GM23338 (cell line): Measurements from ENCODE around the gene RPP38.

Experiments used
- CREB1 ChIP-seq: fragments of 250-450 bp; sonication (Bioruptor Pico); IDR thresholded peaks from 2 replicates; pipeline ENCODE4 v1.5.0; 2020; ENCODE audit warnings: low read depth, mild to moderate bottlenecking, moderate library complexity
- EZH2 ChIP-seq: fragments of 200-600 bp; sonication (generic); IDR thresholded peaks from one replicate; pipeline ENCODE4 v1.8.0; 2017; ENCODE audit warnings: antibody characterized with exemption, mild to moderate bottlenecking, low read depth; ENCODE audit not compliant: unreplicated experiment
- EZH2phosphoT487 ChIP-seq: fragments of 200-600 bp; sonication (generic); IDR thresholded peaks from one replicate; pipeline ENCODE4 v1.8.1; 2018; ENCODE audit warnings: antibody characterized with exemption; ENCODE audit not compliant: unreplicated experiment
- TF ChIP-seq, protein P1 (sequence below), 2 experiments: fragments of 200-600 bp in 1 of 2; sonication (generic) in 1 of 2; conservative IDR thresholded peaks; 2 replicates each; pipeline versions ENCODE4 v1.5.1 to v1.6.1; 2016 to 2017; ENCODE audit warnings: antibody characterized with exemption in 2 of 2, low read depth in 2 of 2, mild to moderate bottlenecking in 2 of 2, moderate library complexity in 1 of 2
- TF ChIP-seq, protein P2 (sequence below): IDR thresholded peaks from one replicate; pipeline ENCODE4 v1.6.1; 2018; ENCODE audit warnings: antibody characterized with exemption; ENCODE audit not compliant: unreplicated experiment

DNA sequence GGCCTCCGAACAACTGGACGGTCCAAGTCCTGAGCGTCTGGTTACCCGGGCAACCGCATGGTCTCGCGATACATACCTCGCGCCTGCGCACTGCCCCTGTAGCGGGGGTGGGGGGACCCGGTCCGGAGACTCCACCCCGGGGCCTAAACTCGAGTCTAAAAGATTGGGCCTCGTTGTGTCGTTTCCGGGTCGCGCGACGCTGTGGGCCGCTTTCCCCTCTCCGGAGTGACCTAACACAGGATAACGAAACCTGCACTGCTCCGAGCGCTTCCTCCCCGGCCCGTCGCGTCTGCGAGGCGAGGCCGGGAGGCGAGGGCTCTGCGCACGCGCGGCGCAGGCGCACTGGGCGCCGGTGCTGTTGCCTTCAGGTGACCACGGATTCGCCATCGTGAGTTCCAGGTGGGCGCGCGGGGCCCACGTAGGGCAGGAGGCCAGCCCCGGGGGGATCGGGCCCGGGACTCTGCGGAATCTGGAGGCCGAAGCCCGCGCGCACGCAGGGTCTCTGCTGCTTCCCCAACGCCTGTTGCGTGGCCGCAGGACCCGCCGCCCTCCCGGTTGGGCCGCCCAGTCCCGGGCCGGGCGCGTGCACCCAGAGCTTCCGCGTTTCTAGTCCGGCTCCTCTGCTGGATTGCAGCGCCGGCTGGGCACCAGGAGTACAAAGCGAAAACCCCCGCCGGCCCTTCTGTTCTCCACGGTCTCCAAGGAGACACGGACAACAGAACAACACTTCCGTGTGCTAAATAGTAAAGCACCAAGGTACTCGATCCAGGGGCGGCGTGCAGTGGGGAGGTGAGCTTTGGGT, at the start of gene RPP38:
- TF ChIP-seq, protein P1, sequence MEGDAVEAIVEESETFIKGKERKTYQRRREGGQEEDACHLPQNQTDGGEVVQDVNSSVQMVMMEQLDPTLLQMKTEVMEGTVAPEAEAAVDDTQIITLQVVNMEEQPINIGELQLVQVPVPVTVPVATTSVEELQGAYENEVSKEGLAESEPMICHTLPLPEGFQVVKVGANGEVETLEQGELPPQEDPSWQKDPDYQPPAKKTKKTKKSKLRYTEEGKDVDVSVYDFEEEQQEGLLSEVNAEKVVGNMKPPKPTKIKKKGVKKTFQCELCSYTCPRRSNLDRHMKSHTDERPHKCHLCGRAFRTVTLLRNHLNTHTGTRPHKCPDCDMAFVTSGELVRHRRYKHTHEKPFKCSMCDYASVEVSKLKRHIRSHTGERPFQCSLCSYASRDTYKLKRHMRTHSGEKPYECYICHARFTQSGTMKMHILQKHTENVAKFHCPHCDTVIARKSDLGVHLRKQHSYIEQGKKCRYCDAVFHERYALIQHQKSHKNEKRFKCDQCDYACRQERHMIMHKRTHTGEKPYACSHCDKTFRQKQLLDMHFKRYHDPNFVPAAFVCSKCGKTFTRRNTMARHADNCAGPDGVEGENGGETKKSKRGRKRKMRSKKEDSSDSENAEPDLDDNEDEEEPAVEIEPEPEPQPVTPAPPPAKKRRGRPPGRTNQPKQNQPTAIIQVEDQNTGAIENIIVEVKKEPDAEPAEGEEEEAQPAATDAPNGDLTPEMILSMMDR (conservative IDR thresholded peaks at IDR 0.05; ENCODE audit: low read depth in 2 of 2) = no peak
- TF ChIP-seq, protein P2, sequence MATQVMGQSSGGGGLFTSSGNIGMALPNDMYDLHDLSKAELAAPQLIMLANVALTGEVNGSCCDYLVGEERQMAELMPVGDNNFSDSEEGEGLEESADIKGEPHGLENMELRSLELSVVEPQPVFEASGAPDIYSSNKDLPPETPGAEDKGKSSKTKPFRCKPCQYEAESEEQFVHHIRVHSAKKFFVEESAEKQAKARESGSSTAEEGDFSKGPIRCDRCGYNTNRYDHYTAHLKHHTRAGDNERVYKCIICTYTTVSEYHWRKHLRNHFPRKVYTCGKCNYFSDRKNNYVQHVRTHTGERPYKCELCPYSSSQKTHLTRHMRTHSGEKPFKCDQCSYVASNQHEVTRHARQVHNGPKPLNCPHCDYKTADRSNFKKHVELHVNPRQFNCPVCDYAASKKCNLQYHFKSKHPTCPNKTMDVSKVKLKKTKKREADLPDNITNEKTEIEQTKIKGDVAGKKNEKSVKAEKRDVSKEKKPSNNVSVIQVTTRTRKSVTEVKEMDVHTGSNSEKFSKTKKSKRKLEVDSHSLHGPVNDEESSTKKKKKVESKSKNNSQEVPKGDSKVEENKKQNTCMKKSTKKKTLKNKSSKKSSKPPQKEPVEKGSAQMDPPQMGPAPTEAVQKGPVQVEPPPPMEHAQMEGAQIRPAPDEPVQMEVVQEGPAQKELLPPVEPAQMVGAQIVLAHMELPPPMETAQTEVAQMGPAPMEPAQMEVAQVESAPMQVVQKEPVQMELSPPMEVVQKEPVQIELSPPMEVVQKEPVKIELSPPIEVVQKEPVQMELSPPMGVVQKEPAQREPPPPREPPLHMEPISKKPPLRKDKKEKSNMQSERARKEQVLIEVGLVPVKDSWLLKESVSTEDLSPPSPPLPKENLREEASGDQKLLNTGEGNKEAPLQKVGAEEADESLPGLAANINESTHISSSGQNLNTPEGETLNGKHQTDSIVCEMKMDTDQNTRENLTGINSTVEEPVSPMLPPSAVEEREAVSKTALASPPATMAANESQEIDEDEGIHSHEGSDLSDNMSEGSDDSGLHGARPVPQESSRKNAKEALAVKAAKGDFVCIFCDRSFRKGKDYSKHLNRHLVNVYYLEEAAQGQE = no peak
- TF ChIP-seq EZH2phosphoT487 (no peak), EZH2 (no peak), CREB1 (peak; percentile 37)
